Smooth muscle cell (in vitro differentiated cells): ENCODE results near the gene RRBP1. TPM values are rescaled to one million over a fixed set of nuclear protein-coding genes. Genes with fewer than 3 reads are reported as not detected.

ENCODE experiments used
- DNase-seq: peaks from one replicate; lab custom pipeline; 2025; ENCODE audit not compliant: unreplicated experiment; lab: John Stamatoyannopoulos, UW
- H2AFZ ChIP-seq: fragments of 200-600 bp; sonication (generic); 2 replicates; pipeline ENCODE4 v1.6.0; 2016; ENCODE audit warnings: antibody characterized with exemption, low read depth, mild to moderate bottlenecking
- H3F3A ChIP-seq: fragments of 200-600 bp; sonication (generic); 2 replicates; pipeline ENCODE4 v1.6.0; 2017; ENCODE audit warnings: antibody characterized with exemption, low read depth
- H3K27ac ChIP-seq: fragments of 200-600 bp; sonication (generic); 2 replicates; pipeline ENCODE4 v1.5.1; 2016; ENCODE audit warnings: low read depth, mild to moderate bottlenecking
- H3K27me3 ChIP-seq: fragments of 200-600 bp; sonication (generic); 2 replicates; pipeline ENCODE4 v1.6.1; 2016; ENCODE audit warnings: low read depth, mild to moderate bottlenecking
- H3K36me3 ChIP-seq: fragments of 200-600 bp; sonication (generic); 2 replicates; pipeline ENCODE4 v1.5.1; 2016; ENCODE audit warnings: low read depth
- H3K4me1 ChIP-seq: fragments of 200-600 bp; sonication (generic); 2 replicates; pipeline ENCODE4 v1.5.1; 2016; ENCODE audit warnings: low read depth
- H3K4me2 ChIP-seq: fragments of 200-600 bp; sonication (generic); 2 replicates; pipeline ENCODE4 v1.6.0; 2016; ENCODE audit warnings: mild to moderate bottlenecking
- H3K4me3 ChIP-seq: fragments of 200-600 bp; sonication (generic); 2 replicates; pipeline ENCODE4 v1.5.1; 2016; ENCODE audit warnings: mild to moderate bottlenecking
- H3K79me2 ChIP-seq: fragments of 200-600 bp; sonication (generic); 2 replicates; pipeline ENCODE4 v1.6.0; 2016; ENCODE audit warnings: low read depth, mild to moderate bottlenecking
- H3K9ac ChIP-seq: fragments of 200-600 bp; sonication (generic); 2 replicates; pipeline ENCODE4 v1.6.0; 2016; ENCODE audit warnings: low read depth
- H3K9me3 ChIP-seq: fragments of 200-600 bp; sonication (generic); replicated peaks from 2 replicates; pipeline ENCODE4 v1.5.1; 2016; ENCODE audit warnings: low read depth
- H4K20me1 ChIP-seq: fragments of 200-600 bp; sonication (generic); 2 replicates; pipeline ENCODE4 v1.6.0; 2016; ENCODE audit warnings: low read depth
- WGBS: methylation state at CpG from one replicate; pipeline ENCODE4 v1.1.7; 2016; ENCODE audit warnings: low lambda C conversion rate; 5-methylcytosine and 5-hydroxymethylcytosine counted together
- polyA plus RNA-seq: library from polyadenylated mRNA; unstranded; fragments of >200 nt; fragmentation: Nextera tagmentation; extraction: Ambion mirVana; gene quantifications from 2 replicates; pipeline ENCODE4 v1.2.1, GENCODE V29; 2016
- total RNA-seq: library from RNA; depleted of rRNA; stranded (reverse); fragments of >200 nt; gene quantifications from 2 replicates; pipeline ENCODE4 v1.2.3, GENCODE V29; 2014
- TF ChIP-seq, protein P1 (sequence below): fragments of 200-600 bp; sonication (generic); IDR thresholded peaks from 2 replicates; pipeline ENCODE4 v1.5.1; 2017; ENCODE audit warnings: borderline replicate concordance, mild to moderate bottlenecking, antibody characterized with exemption; ENCODE audit not compliant: insufficient read depth, poor library complexity, severe bottlenecking

RRBP1 gene
- total and polyA plus RNA-seq, 2 experiments from 2014 or later: 142 to 226 TPM

- Histone ChIP-seq H2AFZ (no peak overlapping the region), H3K9me3 (no peaks in the 10 kb centered on the region), H3K27ac (no peak overlapping the region), H3F3A (no peaks in the 10 kb centered on the region), H4K20me1 (peaks cover 100% of the 10 kb centered on the region), H3K4me3 (no peak overlapping the region), H3K27me3 (no peaks in the 10 kb centered on the region), H3K9ac (no peak overlapping the region), H3K36me3 (peaks cover 8% of the 10 kb centered on the region), H3K4me1 (no peaks in the 10 kb centered on the region), H3K4me2 (no peak overlapping the region), H3K79me2 (peaks cover 59% of the 10 kb centered on the region)
- DNase-seq: no peak
- WGBS: 91% methylated on average over 13 of the region's 13 CpGs
- TF ChIP-seq, protein P1, sequence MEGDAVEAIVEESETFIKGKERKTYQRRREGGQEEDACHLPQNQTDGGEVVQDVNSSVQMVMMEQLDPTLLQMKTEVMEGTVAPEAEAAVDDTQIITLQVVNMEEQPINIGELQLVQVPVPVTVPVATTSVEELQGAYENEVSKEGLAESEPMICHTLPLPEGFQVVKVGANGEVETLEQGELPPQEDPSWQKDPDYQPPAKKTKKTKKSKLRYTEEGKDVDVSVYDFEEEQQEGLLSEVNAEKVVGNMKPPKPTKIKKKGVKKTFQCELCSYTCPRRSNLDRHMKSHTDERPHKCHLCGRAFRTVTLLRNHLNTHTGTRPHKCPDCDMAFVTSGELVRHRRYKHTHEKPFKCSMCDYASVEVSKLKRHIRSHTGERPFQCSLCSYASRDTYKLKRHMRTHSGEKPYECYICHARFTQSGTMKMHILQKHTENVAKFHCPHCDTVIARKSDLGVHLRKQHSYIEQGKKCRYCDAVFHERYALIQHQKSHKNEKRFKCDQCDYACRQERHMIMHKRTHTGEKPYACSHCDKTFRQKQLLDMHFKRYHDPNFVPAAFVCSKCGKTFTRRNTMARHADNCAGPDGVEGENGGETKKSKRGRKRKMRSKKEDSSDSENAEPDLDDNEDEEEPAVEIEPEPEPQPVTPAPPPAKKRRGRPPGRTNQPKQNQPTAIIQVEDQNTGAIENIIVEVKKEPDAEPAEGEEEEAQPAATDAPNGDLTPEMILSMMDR: no peak
Observed at GRCh38 chr20:17637985-17638640, 43.9 kb downstream of the RRBP1 start.

GRCh38 chr20:17637413-17637780, 44.6 kb downstream of the RRBP1 start:
- 92% methylated on average over 4 of the region's 4 CpGs for WGBS
- Histone ChIP-seq H3K4me1 (no peaks in the 10 kb centered on the region), H3K27me3 (no peaks in the 10 kb centered on the region), H3K27ac (no peak overlapping the region), H3K4me3 (no peak overlapping the region), H3F3A (no peaks in the 10 kb centered on the region), H3K9ac (no peak overlapping the region), H3K4me2 (no peak overlapping the region), H3K36me3 (peaks cover 8% of the 10 kb centered on the region), H3K9me3 (no peaks in the 10 kb centered on the region), H2AFZ (no peak overlapping the region), H3K79me2 (peaks cover 52% of the 10 kb centered on the region), H4K20me1 (peaks cover 100% of the 10 kb centered on the region)
- TF ChIP-seq, protein P1: no peak
- no peak for DNase-seq

DNA sequence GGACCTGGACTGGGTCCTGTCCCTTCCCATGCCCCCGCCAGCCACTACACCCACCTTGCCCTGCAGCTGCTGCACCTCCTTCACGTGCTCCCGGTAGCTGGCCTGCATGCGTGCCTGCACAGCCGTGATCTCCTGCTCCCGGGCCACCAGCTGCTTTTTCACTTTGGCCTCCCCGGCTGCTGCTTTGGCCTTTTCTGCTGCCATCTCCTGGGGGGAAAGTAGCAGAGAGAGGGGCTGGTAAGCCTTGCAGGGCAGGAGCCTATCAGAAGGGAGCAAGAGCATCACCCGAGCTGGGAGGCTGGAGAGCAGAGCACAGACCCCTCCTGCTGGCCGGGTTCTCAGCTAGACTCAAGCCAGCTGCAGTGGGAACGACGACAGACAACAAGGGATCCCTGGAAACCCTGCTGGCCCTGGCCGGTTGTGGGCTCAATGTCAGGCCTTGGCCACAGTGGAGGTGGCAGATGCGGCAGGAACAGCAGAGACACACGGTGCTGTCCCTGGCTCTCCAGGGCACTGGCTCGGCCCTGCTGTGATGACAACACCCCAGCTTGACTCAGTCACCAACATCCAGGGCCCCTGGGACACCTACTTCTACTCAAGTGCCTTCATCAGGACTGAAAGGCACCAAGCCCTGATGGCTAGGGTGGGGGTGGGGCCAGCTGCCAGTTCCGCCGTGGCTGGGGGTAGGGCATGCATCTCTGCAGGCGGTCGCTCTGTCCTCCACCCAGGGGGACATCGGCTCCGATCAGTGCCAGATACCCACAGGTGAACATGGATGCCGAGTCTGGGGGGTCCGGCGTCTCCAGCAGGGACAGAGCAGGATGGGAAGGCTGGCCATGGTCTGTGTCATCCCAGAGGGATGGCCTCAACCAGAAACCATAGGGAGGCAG, 45.3 kb downstream of the RRBP1 start:
- Histone ChIP-seq H4K20me1 (peaks cover 100% of the 10 kb centered on the region), H3K4me2 (no peak overlapping the region), H3F3A (no peaks in the 10 kb centered on the region), H3K4me1 (no peaks in the 10 kb centered on the region), H3K9me3 (no peaks in the 10 kb centered on the region), H2AFZ (no peak overlapping the region), H3K79me2 (peaks cover 50% of the 10 kb centered on the region), H3K36me3 (peaks cover 8% of the 10 kb centered on the region), H3K9ac (no peak overlapping the region), H3K27me3 (no peaks in the 10 kb centered on the region), H3K27ac (no peak overlapping the region), H3K4me3 (no peak overlapping the region)
- 91% methylated on average over 24 of the region's 24 CpGs for WGBS
- TF ChIP-seq, protein P1: no peak
- DNase-seq: no peak
